GM12801 (cell line): ENCODE measurements around the gene EYS.

ENCODE experiments used
- CTCF ChIP-seq: IDR thresholded peaks from one replicate; pipeline ENCODE4 v1.5.1; 2011; ENCODE audit warnings: control low read depth; ENCODE audit not compliant: insufficient read length; ENCODE audit errors: extremely low read depth

The EYS gene

GRCh38 chr6:64683682-64684081 is 1023.3 kb downstream of the EYS start:
- TF ChIP-seq CTCF = no peak

GRCh38 chr6:64681416-64682160 is 1025.4 kb downstream of the EYS start:
- no peak for TF ChIP-seq CTCF

GRCh38 chr6:64680446-64680845 is 1026.6 kb downstream of the EYS start:
- TF ChIP-seq CTCF = no peak

DNA sequence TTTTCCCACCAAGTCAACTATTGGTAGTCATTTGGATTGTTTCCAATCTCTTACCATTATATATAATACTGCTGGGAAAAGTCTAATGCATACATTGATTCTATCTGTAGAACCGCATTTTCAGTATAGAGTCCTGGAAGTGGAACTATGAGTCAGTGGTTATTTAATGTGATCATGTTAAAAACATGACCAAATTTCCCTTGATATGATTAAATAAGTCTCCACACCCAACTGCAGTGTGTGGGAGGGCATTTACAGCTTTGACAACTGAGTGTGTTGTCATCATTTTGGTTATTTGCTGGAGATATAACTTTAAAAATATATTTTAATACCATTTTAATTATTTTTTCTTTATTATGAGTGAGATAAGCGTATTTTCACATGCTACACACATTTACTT is 1027.6 kb downstream of the EYS start:
- no peak for TF ChIP-seq CTCF

- no peak for TF ChIP-seq CTCF
Observed at GRCh38 chr6:64672651-64673050, 1034.4 kb downstream of the EYS start.

GRCh38 chr6:64672131-64672530 is 1034.9 kb downstream of the EYS start:
- no peak for TF ChIP-seq CTCF

DNA sequence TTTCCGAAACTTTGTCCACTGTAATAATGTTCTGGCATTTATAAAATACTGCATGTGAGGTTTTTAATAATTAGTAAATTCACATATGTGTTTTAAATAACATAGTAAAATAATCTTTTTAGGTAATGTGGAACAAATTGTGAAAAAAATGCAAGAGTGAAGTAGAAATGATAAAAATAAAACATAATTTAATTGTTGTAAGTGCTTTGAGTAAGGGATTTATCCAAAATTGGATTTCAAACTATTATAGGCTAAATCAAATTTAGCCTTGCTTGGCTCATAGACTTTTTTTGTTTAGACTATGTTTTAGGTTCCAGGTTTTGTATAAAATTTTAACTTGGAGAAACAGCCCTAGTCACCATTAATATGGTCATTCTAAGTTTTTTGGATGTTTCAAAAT is 1041.9 kb downstream of the EYS start:
- no peak for TF ChIP-seq CTCF
